ENCODE measurements around the gene ZNF746. TPM values are rescaled to one million over a fixed set of nuclear protein-coding genes. Genes with fewer than 3 reads are reported as not detected.

The ZNF746 gene
- total and polyA plus RNA-seq, 2 of the 13 experiments (the other 11 are each of a cell fraction or from before 2014, with no cell fraction given), result 3.8 to 8.1 TPM

GRCh38 chr7:149460493-149461277 lies 36.9 kb downstream of the ZNF746 start, which contains the start of gene ZNF777 (continued):
- TF ChIP-seq ATF2 (CRISPR knock-in tag; IDR thresholded peaks at IDR 0.05), result peak; percentile 37; the same call in 1 of the 2 replicates
- TF ChIP-seq ZNF260 (CRISPR knock-in tag; IDR thresholded peaks at IDR 0.05; ENCODE audit: borderline replicate concordance, low read depth), result no peak
- TF ChIP-seq ZNF562 (CRISPR knock-in tag; IDR thresholded peaks at IDR 0.05; ENCODE audit: borderline replicate concordance), result no peak
- no peak for TF ChIP-seq ZNF7 (CRISPR knock-in tag; IDR thresholded peaks at IDR 0.05)
- no peak for TF ChIP-seq ZNF629 (CRISPR knock-in tag; conservative IDR thresholded peaks at IDR 0.05)
- no peak for TF ChIP-seq ZNF253 (CRISPR knock-in tag; IDR thresholded peaks at IDR 0.05; ENCODE audit: borderline replicate concordance)
- no peak for TF ChIP-seq CENPX (CRISPR knock-in tag; IDR thresholded peaks at IDR 0.05)
- TF ChIP-seq ADNP (CRISPR knock-in tag; IDR thresholded peaks at IDR 0.05), result no peak
- no peak for TF ChIP-seq TARDBP (CRISPR knock-in tag; IDR thresholded peaks at IDR 0.05)
- TF ChIP-seq ZNF800 (CRISPR knock-in tag; IDR thresholded peaks at IDR 0.05), result no peak
- no peak for TF ChIP-seq GABPA (IDR thresholded peaks at IDR 0.05; ENCODE audit: low read depth, low read length)
- no peak for TF ChIP-seq GABPA (CRISPR knock-in tag; IDR thresholded peaks at IDR 0.05; ENCODE audit: low read depth)
- TF ChIP-seq FOSL2 (CRISPR knock-in tag; IDR thresholded peaks at IDR 0.05), result no peak
- no peak for TF ChIP-seq MNT (IDR thresholded peaks at IDR 0.05)
- no peak for TF ChIP-seq TCF7 (IDR thresholded peaks at IDR 0.05; ENCODE audit: low read depth)
- TF ChIP-seq ZNF749 (CRISPR knock-in tag; IDR thresholded peaks at IDR 0.05; ENCODE audit: borderline replicate concordance), result no peak; the same call in 1 of the 2 replicates
- no peak for TF ChIP-seq ZNF569 (CRISPR knock-in tag; IDR thresholded peaks at IDR 0.05; ENCODE audit: borderline replicate concordance)
- no peak for TF ChIP-seq ATF4 (CRISPR knock-in tag; IDR thresholded peaks at IDR 0.05)
- peak; percentile 56; the same call in 1 of the 2 replicates for TF ChIP-seq NR2C2 (CRISPR knock-in tag; IDR thresholded peaks at IDR 0.05; ENCODE audit: borderline replicate concordance)
- TF ChIP-seq RNF219 (CRISPR knock-in tag; IDR thresholded peaks at IDR 0.05), result no peak
